DND-41 (cell line): ENCODE data around the gene AHNAK.

ENCODE experiments used
- CTCF ChIP-seq: IDR thresholded peaks from 2 replicates; pipeline ENCODE4 v1.5.1; 2012; ENCODE audit warnings: borderline replicate concordance, low read length, moderate library complexity, mild to moderate bottlenecking; ENCODE audit not compliant: poor library complexity, severe bottlenecking; ENCODE audit errors: extremely low read depth
- EZH2 ChIP-seq: IDR thresholded peaks from 3 replicates; pipeline ENCODE4 v1.6.1; 2012; ENCODE audit warnings: borderline replicate concordance, low read depth, mild to moderate bottlenecking, moderate library complexity, low read length, inconsistent platforms; ENCODE audit not compliant: severe bottlenecking

DNA sequence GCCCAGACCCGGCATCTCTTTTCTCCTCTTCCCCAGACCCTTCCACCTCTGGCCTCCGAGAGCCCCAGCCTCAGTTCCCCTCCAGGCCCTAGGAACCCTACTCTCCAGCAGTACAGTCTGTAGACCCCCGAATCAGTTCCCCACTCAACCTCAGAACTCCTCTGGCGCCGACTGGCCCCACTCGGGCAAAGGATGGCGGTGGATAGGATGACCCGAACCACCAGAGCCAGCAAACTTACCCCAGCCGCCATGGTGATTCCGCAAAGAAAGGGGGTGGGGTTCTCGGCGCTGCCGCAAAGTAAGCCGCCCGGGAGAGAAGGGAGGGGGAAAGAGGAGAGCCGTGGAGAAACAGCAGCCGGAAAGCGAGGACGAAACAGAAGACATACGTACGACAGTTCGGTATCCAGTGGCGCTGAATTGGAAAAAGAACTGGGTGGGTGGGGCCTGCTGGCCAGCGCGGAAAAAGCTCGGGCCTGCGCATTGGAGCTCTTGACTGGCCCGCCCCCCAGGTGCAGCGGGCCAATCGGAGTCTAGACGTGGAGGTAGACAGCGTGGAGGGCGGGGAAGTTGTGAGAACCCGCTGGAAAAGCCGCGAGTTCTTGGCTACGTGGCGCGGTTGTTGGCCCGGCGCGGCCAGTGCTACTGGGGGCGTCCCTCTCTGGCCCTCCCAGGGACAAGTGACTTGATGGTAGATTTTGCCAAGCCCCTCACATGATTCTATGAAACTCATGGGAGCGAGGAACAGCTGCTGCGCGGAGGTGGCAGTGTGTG lies 27.2 kb upstream of the AHNAK start, which contains the start of gene EEF1G:
- no peak for TF ChIP-seq CTCF
- TF ChIP-seq EZH2, result no peak
